ENCODE data around the gene LRG1. TPM values are rescaled to one million over a fixed set of nuclear protein-coding genes. Genes with fewer than 3 reads are reported as not detected.
A peak's percentile ranks its signal among the peaks of the same experiment; 100 is the strongest.

Gene LRG1
- total and polyA plus RNA-seq, 10 donors, result 1.7 to 54.0 (median 12.3) TPM

DNA sequence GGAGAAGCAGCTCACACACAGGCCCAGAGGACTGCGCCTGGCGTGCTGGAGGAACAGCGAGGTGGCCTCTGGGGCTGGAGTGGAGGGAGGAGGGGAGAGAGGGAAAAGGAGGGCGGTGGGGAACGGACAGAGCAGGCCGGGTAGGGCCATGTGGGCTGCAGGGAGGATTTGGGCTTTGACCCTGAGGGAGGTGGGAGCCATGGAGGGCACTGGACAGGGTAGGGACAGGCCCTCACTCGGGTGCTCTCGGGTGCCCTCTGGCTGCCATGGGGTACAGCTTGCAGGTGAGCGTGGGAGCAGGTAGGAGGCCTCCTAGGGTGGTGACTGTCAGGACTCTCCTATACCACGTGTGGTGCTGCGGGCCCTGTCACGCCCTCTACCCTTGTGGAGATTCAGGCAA is 44.4 kb downstream of the LRG1 start:
- WGBS, 5 donors, result 83 to 94% (median 92%) methylated on average over 12 of the region's 12 CpGs
- DNase-seq, result no peak
- Histone ChIP-seq H3K9me3 (no peaks in the 10 kb centered on the region), H3K27me3 (replicated peaks in 1 of 7) (no peaks in the 10 kb centered on the region), H3K36me3 (peaks cover 0 to 94% (median 77%) of the 10 kb centered on the region in 6 donors), H3K4me3 (no peak overlapping the region), H3K4me1 (no peaks in the 10 kb centered on the region), H3K27ac (no peak overlapping the region)
- intact Hi-C loops (cut with DNase I; ENCODE audit: low total_unique reads), result no loop called here
- TF ChIP-seq POLR2A (IDR thresholded peaks at IDR 0.05) (no peak), POLR2AphosphoS5 (IDR thresholded peaks at IDR 0.05) (peak in 1 of 3 donors; percentile 22)

DNA sequence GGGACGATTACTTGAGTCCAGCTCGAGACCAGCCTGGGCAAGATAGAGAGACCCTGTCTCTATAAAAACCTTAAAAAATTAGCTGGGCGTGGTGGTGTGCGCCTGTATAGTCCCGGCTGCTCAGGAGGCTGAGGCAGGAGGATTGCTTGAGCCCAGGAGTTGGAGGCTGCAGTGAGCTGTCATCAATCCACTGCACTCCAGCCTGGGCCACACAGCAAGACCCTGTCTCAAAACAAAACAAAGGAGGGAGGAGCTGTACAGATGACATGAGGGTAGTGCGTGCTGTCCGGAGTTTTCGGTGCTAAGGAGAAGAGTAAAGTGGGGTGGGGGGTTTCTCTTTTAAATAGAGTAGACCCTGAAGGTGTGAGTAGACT is 45.2 kb downstream of the LRG1 start:
- H3K4me1 ChIP-seq, result no peaks in the 10 kb centered on the region
- H3K27me3 ChIP-seq (replicated peaks in 1 of 7), result no peaks in the 10 kb centered on the region
- intact Hi-C loops (cut with DNase I; ENCODE audit: low total_unique reads), result no loop called here
- no peak overlapping the region for H3K4me3 ChIP-seq
- H3K9me3 ChIP-seq, result no peaks in the 10 kb centered on the region
- H3K27ac ChIP-seq, result no peak overlapping the region
- whole genome bisulfite sequencing, 5 donors, result 92 to 99% (median 97%) methylated on average over 8 of the region's 8 CpGs
- DNase-seq, result no peak
- TF ChIP-seq POLR2AphosphoS5 (IDR thresholded peaks at IDR 0.05) (no peak), POLR2A (IDR thresholded peaks at IDR 0.05) (no peak)
- H3K36me3 ChIP-seq, result peaks cover 0 to 94% (median 78%) of the 10 kb centered on the region in 6 donors

DNA sequence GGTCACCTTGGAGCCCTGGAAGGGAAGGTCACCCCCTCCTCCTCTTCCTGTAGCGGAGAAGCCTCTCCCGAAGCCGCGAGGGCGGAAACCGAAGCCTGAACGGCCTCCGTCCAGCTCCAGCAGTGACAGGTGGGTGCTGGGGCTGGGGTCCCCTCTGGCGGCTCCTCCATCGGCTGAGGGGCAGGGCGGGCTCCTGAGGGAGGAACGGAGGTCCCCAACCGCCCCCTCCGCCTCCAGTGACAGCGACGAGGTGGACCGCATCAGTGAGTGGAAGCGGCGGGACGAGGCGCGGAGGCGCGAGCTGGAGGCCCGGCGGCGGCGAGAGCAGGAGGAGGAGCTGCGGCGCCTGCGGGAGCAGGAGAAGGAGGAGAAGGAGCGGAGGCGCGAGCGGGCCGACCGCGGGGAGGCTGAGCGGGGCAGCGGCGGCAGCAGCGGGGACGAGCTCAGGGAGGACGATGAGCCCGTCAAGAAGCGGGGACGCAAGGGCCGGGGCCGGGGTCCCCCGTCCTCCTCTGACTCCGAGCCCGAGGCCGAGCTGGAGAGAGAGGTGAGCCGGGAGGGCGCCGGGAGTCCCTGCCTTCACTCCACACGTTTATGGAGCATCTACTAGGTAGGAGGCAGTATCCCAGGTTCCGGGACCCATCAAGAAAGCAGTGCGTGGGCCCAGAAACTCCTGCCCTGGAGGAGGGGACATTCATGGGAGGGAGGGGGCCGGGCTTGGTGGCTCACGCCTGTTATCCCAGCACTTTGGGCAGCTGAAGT is 45.7 kb downstream of the LRG1 start:
- Histone ChIP-seq H3K9me3 (no peaks in the 10 kb centered on the region), H3K36me3 (peaks cover 0 to 94% (median 78%) of the 10 kb centered on the region in 6 donors), H3K4me3 (no peak overlapping the region), H3K27ac (no peak overlapping the region), H3K27me3 (replicated peaks in 1 of 7) (no peaks in the 10 kb centered on the region), H3K4me1 (no peaks in the 10 kb centered on the region)
- WGBS, 5 donors, result 93 to 98% (median 95%) methylated on average over 55 to 61 of the region's 61 CpGs
- no peak for DNase-seq
- intact Hi-C loops (cut with DNase I; ENCODE audit: low total_unique reads), result no loop called here
- TF ChIP-seq POLR2AphosphoS5 (IDR thresholded peaks at IDR 0.05), result peak in 1 of 3 donors; percentile 8
- no peak for TF ChIP-seq POLR2A (IDR thresholded peaks at IDR 0.05)
- TF ChIP-seq, protein P1, sequence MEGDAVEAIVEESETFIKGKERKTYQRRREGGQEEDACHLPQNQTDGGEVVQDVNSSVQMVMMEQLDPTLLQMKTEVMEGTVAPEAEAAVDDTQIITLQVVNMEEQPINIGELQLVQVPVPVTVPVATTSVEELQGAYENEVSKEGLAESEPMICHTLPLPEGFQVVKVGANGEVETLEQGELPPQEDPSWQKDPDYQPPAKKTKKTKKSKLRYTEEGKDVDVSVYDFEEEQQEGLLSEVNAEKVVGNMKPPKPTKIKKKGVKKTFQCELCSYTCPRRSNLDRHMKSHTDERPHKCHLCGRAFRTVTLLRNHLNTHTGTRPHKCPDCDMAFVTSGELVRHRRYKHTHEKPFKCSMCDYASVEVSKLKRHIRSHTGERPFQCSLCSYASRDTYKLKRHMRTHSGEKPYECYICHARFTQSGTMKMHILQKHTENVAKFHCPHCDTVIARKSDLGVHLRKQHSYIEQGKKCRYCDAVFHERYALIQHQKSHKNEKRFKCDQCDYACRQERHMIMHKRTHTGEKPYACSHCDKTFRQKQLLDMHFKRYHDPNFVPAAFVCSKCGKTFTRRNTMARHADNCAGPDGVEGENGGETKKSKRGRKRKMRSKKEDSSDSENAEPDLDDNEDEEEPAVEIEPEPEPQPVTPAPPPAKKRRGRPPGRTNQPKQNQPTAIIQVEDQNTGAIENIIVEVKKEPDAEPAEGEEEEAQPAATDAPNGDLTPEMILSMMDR (IDR thresholded peaks at IDR 0.05 in 8 of 11, conservative IDR thresholded peaks at IDR 0.05 in 3 of 11), result no peak

DNA sequence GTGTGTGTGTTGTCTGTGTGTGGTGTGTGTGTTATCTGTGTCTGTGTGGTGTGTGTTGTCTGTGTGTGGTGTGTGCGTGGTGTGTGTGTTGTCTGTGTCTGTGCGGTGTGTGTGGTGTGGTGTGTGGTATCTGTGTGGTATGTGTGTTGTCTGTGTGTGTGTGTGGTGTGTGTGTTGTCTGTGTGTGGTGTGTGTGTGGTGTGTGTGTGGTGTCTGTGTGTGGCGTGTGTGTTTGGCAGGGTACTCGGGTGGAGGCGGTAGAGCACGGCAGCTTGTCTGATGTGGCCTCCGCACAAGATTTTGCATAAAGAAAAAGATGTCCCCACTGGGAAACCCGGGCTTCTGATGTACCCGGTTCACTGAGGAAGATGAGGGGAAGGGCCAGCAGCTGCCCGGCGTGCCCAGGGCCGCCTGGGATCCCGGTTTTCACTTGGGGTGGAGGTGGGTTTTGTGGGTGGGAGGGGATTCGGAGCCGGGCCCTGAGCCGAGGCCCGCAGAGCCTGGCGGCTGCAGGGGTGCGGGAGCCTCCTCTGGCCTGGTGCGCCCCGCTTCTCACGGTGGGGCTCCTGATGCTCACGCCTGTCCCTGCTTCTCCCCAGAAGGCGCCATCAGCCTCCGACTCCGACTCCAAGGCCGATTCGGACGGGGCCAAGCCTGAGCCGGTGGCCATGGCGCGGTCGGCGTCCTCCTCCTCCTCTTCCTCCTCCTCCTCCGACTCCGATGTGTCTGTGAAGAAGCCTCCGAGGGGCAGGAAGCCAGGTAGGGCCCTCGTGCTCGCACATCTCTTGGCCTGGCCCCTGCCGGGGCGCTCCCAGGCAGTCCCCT is 46.5 kb downstream of the LRG1 start:
- DNase-seq, result no peak
- H3K27ac ChIP-seq, result no peak overlapping the region
- TF ChIP-seq POLR2A (IDR thresholded peaks at IDR 0.05), result no peak
- TF ChIP-seq, protein P1 (IDR thresholded peaks at IDR 0.05 in 8 of 11, conservative IDR thresholded peaks at IDR 0.05 in 3 of 11), result no peak
- no peak for TF ChIP-seq POLR2AphosphoS5 (IDR thresholded peaks at IDR 0.05)
- H3K9me3 ChIP-seq, result no peaks in the 10 kb centered on the region
- H3K4me1 ChIP-seq, result no peaks in the 10 kb centered on the region
- no peak overlapping the region for H3K4me3 ChIP-seq
- 84 to 94% (median 93%) methylated on average over 28 to 41 of the region's 41 CpGs for WGBS, 5 donors
- H3K27me3 ChIP-seq (replicated peaks in 1 of 7), result no peaks in the 10 kb centered on the region
- intact Hi-C loops (cut with DNase I; ENCODE audit: low total_unique reads), result no loop called here
- H3K36me3 ChIP-seq, result peaks cover 0 to 94% (median 77%) of the 10 kb centered on the region in 6 donors

All from spleen (tissue), 11 donors.